Measurements from ENCODE around the gene EML2.

GRCh38 chr19:45641274-45642105, 2.3 kb upstream of the EML2 start:
- TF ChIP-seq ZNF274 (IDR thresholded peaks at IDR 0.05; ENCODE audit: borderline replicate concordance, extremely low read depth, low read length) (no peak), CTCF (IDR thresholded peaks at IDR 0.05; ENCODE audit: control extremely low read depth in 1 of 3, insufficient read depth in 1 of 3, low read depth in 1 of 3, low read length in 3 of 3) (no peak), CREB1 (IDR thresholded peaks at IDR 0.05) (no peak), KDM5A (IDR thresholded peaks at IDR 0.05; ENCODE audit: low read length) (no peak), RAD21 (IDR thresholded peaks at IDR 0.05 in 1 of 2, conservative IDR thresholded peaks at IDR 0.05 in 1 of 2; ENCODE audit: low read depth in 2 of 2, low read length in 2 of 2) (no peak)

Data from H1 (cell line).